Hematopoietic multipotent progenitor cell treated with erythropoietin and hydrocortisone succinate and interleukin-3 and kit ligand, for 4 days (in vitro differentiated cells): ENCODE results near the gene TANK.
A peak's percentile ranks its signal among the peaks of the same experiment; 100 is the strongest.
"Not testable (repeated sequence)": the region's sequence is repeated elsewhere in the genome, so short reads cannot be mapped to it uniquely, and the experiment has no call there.

Source experiments
- DNase-seq: peaks from one replicate; pipeline ENCODE4 v3.0.0-alpha.2; 2015

Gene TANK, protein sequence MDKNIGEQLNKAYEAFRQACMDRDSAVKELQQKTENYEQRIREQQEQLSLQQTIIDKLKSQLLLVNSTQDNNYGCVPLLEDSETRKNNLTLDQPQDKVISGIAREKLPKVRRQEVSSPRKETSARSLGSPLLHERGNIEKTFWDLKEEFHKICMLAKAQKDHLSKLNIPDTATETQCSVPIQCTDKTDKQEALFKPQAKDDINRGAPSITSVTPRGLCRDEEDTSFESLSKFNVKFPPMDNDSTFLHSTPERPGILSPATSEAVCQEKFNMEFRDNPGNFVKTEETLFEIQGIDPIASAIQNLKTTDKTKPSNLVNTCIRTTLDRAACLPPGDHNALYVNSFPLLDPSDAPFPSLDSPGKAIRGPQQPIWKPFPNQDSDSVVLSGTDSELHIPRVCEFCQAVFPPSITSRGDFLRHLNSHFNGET

DNA sequence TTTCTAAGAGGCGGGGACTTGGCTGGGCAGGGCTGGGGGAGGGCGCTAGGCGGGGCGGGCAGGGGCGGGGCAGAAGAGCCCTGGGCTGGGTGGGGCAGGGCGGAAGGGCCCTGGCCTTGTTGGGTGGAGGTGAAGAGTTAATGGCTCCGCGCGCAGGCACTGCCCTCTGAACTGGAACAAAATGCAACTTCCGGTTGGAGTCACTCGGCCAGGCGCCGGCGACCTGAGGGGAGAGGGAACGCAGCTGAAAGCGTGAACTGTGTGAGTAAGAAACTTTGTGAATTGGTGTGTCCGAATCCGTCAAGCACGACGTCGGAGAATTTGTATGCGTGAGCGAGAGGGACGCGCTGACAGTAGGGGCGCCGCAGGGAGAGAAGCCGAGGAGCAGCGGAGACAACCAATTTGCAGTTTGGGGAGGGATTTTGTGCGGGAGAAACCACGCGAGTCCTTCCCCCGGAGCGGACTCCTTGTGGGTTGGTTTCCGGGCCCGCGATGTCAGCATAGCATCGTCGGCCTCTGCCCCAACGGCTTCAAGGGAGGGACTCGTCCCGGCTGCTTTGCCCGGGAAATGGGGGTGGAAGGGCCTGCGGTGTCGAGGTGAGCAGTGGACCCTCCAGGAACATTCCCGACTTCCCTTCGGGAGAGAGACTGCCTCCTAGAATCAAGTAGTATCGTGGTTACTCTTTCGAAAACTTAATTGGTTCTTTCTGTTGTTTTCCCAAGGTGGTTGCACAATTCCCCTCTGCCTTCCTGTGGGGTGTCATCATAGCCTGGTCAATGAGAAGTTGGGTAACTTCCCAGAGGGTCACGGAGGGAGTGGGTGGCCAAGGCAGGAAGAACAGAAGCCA is at the start of gene TANK:
Gene TANK, plus strand, starts transcription at position 203 of the 848 bp plus-strand sequence. CDS start 19,235 bp downstream, outside the sequence.
- DNase-seq: peak; percentile 98

DNA sequence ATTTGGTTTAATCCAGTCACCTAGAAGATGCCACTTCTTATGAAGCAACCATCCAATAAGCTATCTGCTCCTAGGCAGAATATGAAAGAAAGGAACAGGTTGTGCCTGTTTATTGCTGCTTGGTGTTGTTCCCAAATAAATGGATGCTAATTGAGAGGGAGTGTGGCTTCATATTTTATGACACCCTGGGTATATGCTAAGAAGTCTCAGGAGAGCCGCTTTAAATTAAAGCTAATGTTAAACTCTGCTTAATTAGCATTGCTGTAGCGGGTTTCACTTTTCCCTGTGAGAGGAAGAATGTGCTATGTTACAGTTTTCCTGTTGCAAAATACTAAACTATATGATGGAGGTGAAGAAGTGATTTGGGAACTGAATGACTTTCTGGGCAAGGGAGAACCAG is 48.7 kb upstream of the TANK start:
- no peak for DNase-seq

DNA sequence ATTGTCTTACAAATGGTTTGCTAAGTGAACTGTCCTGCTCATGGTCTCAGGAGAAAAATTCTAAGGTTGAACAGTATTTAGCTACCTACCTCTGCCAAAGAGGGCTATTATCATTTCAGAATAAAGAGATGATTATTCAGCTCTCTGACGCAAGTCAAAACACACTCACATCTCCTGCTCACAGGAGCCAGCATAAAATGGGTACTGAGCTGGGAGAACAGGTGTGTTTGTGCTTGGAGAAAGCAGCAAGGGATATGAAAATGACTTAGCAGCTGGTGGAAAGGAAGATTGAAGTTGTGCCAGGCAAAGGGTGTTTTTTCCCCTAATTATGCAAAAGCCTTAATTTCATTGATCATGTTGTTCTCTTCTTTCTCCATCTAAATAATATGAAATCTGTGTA is 47.3 kb upstream of the TANK start:
- DNase-seq: no peak

DNA sequence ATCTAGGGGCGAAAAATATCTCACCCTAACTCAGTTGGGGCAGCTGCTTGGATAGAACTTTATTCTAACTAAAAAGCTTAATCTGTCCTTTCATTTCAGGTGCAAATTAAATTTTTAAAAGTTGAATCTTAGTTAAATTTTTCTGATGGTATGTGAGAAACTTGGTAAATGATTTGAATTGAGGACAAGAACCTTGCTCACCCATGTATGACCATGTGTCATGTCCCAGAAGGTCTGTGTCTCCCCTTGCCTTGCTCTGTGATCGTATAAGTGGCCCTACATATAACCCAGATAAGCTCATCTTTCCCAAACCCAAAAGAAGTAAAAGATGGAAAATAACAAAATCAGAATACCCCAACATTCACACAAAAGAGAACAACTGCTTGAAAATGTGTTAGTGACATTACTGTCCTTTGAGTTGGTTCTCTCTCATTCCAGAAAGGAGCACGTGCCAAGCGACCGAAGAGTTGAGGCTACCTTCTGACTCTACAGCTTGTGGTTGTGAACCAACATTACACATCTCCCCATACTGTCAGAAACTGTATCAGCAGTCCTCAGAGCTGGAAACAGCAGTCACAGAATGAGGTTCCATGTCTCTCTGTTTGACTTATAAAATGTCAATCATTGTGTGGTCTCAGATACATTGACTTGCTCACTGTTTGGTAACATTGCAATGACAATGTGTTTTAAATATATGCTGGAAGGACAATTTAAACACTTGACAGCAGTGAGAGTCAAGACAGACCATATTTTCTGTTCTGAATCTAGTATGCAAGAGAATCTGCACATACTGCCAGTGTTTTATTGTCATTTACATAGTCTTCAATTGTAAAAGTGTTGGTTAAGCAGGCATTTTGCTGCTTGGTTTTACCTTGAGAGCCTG is 46.3 kb upstream of the TANK start:
- no peak for DNase-seq

DNA sequence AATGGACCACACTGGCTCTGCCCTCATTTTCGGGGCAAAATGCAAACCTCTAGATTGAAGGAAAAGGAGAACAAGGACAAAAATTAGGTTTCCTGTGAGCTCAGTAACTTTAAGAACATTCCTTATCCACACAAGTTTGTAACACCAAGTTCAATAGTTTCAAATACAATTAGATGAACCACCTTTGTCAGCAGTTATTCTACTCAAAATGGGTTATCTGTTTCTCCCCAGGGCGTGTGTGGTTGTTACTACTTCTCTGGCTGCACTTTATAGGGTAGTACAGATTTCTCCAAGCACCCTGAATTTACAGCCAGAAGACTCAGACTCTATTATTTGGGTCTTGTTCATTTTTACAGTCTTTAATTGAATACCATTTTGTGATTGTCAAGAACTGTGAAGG is 45.0 kb upstream of the TANK start:
- DNase-seq: no peak

DNA sequence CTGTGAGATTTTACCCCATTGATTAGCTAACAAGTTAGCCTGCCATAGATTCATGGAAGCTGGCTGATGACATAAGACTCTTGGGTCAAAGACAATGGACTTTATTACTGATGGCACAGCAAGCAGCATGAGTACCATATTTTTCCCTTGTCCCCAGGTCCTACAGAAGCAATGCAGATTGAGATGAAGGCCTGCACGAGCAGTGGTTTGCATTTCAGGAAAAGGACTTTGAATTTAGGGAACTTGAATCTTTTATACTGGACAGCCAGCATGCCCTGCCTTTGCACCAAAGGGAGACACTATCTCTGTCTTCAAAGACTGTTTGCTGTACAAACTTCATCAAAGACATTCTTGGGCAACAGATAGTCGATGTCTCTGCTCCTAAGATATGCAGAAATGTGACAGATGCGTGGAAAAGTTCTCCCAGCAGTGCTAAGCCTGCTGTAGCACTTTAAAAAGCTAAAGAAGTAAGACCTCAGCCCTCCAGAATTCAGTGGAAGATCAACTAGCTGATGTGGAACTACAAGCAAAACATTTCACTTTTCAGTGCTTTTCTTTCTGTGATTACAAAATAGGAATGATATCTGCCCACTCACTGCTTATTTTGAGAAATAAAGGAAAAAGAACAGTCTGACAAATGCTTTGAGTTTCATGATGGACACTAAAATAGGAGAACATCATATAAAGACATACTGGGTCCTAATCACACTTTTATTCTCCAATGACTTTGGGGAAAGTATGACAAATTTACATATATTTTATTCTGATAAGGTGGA is 44.4 kb upstream of the TANK start:
- no peak for DNase-seq

DNA sequence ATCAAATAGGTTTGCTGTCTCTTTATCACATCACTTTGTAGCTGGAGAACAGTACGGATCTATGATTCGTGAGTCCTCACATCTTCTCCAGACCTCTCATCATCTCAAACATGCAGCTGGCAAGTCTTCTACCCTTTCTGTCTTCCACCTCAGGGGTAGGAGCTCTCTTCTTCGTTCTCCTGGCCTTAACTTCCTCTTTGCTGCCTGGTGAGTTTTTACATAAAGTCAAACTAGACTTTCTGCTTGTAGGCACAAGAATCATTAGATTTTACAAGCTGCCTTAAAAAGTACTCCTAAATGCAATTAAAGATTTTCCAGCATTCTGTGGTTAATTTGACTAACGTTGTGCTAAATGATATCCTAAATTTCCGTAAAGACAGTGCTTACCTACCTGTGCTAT is 43.7 kb upstream of the TANK start:
- DNase-seq: peak; percentile 40

DNA sequence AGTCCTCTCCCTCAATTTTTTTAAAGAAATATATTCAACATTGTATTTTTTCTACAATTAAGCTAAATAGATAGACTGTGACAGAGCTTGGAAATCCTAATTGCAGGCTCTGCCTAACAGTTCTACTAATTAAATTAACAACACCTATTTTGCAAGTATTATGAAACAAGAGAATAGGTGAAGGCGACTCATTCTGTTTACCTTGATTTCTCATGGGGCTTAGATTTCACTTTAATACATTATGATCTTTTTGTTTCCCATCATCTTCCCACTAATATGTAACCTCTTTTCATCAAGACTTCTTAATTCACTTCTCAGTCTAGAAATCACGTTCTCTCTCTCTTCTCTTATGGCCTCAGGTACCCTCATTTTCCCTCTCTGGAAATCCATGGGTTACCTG is 42.7 kb upstream of the TANK start:
- no peak for DNase-seq

DNA sequence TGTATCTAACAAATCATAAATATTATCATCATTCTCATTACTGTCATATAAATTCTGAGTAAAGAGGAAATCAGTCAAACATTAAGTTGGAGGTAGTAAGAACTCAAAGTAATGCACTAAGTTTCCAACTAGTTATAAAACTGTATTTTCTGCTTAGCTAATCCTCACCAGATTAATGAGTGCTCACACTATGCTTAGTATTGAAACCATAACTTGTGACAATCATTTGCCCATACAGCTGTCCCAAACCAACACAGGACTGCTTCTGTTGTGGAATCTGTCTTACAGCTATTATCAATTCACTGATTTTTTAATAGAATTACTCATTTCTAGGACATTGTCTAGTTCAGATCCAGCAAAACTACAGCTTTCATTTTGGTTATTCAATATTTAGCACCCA is 41.5 kb upstream of the TANK start:
- no peak for DNase-seq

DNA sequence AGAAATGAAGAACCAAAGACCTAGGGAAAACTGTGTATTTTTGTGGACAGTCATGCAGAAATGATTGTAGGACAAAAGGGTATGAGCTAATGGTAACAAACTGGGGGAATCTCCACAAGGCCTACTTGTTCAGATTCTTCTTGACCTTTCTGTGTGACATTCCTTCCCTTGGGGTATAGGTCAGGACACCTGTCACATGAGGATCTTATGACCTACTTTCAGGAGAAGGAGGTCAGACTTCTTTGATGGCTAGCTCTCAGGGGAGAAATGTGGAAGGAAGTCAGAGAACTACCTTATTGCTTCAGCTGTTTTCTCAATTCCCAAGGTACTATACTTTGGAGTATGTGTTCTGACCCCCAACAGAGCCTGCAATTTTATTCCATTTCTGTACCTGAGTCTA is 40.7 kb upstream of the TANK start:
- DNase-seq: no peak

DNA sequence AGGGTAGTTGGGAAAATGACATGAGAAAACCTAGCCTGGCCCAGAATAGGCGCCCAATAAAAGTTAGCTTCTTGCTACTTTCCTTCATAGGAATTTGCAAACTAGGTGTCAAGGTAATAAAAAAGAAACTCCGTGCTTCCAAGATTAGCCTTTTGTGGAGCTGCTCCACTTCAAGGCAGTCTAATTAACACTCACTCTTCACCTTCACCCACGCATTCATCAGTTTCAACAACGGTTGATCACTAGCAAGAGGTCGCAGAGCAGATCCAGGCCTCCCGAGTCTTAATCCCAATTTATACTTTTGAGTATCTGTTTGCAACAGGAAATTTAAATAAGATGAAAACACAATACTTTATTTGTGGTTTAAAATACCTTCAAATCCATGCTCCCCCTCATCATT is 39.5 kb upstream of the TANK start:
- DNase-seq: no peak

DNA sequence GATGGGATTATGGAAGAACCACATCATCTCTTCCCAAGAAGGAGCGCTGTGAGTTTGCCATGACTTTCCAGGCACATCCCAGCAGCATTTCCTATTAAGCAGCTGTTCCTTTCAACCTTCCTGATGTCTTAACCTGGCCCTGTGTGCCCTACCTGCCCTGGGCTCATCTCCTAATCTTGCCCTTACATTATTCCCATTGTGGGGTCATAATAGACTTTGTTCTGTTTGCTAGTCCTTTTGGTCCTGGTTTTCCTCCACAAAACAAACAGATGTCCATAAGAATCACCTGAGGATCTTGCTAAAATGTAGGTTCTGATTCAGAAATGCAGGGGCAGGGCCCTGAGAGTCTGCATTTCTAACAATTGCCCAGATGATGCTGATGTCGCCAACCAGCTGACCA is 38.6 kb upstream of the TANK start:
- no peak for DNase-seq

DNA sequence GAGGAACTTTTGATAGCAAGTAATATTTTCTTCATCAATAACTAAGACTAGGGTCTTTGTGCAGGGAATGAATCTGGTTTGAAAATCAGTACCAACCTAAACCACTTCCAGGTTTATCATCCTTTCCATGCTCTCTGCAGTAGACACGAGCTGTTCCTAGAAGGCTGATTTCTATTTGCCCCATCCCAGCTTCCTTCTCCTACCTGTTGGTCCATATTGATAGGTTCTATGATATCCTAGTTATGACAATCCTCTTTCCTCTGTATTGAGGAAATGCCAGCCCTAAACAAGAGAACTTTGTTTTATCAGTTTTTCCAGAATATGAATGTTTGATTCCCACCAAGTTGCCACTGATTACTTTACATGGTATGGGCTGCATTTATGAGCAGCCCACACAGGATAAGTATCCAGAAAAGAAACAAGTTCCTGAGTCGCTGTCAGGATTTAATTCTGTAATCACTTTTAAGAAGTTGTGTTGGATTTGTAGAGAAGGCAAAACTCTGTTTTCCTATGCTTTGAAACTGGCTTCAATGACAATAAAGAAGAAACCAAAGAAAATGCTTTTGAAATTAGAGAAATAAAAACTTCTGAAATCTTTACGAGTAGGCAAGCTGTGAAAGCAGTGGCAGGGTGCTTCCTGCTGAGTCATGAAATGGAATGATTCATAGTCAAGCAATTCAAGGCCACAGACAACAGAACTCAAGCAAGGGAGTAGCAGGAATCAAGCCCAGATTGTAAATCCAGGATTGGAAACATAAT is 37.3 kb upstream of the TANK start:
- DNase-seq: peak; percentile 67

DNA sequence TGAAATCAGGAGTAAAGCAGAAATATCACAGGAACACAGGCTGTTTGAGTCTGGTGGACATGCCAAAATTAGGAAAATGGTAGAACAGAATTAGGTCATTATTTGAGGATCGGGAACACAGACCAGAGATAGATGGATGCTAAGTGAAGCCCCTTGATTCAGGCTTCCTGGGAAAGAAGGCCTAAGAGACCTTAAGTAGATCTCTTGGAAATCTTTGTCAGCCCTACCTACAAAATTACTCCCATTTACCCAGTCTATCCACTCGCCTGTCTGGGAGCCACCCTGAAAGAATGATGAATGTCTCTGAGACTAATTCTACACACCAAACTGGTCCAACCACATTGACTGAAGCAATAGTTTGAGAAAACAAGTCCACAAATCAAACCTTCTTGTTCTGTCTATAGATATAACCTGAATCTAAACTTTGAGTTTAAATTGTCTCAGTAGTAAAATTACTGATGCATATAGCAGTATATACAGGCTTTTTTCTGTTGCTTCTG is 36.6 kb upstream of the TANK start:
- no peak for DNase-seq

DNA sequence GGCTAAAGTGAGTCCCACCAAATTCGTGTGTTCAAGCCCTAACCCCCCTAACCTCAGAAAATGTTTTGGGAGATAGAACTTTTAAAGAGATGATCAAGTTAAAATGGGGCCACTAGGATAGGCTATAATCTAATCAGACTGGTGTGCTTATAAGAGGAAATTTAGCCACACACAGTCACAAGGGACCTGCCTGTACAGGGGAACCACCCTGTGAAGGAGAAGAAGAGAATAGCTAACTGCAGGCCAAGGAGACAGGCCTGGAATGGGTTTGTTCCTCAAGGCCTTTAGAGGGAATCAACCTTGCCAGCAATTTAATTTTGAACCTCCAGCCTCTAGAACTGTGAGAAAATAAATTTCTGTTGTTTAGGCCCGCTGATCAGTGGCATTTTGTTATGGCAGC is 36.0 kb upstream of the TANK start:
- DNase-seq: peak; percentile 27

DNA sequence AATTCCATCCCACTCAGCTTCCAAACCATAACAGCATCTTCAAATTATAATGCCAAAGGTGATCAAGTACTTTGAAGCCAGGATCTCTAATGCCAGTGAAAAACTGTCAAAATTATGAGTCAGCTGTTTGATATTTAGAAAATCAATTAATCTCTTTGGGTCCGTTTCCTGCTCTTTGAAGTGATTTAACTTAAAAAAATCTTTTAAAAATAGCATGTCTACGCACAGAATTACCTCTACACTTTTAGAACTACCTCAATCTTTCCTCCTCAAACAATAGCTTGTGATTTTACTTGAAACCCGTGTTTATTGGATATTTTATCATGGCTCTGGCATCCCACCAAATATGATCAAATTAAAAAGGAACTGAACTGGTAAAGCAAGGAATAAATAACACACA is 31.3 kb upstream of the TANK start:
- DNase-seq: no peak

DNA sequence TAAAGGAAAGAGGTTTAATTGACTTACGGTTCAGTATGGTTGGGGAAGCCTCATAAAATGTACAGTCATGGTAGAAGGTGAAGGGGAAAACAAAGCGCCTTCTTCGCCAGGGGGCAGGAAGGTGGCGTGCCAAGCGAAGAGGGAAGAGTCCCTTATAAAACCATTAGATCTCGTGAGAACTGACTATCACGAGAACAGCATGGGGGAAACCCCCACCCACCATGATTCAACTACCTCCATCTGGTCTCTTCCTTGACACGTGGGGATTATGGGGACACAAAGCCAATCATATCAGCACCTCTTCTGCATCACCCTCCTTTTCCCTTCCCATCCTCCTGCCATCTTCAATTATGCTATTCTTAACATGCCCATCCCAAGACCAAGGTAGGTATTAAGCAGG is 29.9 kb upstream of the TANK start:
- DNase-seq: no peak

DNA sequence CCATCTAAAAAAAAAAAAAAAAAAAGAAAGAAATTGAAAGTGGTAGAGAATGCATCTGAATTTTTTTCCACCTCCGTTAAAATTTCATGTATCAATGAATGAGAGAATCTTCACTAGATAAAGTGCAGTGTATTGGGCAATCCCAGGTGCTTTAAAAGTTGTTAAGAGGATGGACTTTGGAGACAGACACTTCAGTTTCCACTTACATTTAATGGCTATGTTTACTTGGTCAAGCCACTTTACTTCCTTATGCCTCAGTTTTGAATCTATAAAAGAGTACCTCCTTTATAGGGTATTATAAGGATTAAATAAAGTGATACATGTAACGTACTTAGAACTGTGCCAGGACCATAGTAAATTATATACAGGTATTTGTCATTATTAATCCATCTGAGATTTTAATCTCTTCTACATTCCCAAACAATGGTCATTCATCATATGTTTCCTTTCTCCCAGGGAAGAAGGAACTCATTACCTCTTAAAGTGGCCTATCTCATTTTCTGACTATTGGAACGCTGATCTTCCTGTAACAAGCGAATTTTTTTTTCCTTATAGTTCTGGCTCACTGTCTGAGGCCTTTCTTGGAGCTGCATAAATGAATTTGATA is 29.1 kb upstream of the TANK start:
- no peak for DNase-seq

DNA sequence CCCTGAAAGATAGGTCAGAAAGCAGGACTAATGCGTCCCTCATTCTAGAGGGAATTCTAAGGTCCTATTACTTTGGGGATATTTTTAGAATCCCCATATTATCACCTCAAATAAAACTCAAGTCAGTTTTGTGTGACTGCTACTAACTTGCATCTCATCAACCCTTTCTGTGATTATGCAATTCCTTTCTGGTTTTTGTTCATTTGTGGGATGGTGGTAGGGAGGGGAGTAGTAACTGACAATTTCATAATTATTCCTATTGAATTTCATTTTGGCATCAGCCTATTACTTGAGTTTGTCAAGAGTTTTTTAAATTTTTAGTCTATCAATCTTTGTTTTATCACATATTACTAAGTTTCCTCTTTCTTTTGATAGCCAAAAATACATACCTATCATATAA is 28.4 kb upstream of the TANK start:
- DNase-seq: no peak

DNA sequence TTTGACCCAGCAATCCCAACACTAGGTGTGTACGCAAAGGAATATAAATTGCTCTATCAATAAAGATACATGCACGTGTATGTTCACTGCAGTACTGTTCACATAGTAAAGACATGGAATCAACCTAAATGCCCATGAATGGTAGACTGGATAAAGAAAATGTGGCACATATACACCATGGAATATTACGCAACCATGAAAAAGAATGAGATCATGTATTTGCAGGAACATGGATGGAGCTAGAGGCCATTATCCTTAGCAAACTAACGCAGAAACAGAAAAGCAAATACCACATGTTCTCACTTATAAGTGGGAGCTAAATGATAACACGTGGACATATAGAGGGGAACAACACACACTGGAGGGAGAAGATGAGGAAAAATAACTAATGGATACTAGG is 27.8 kb upstream of the TANK start:
- DNase-seq: not testable (repeated sequence)

DNA sequence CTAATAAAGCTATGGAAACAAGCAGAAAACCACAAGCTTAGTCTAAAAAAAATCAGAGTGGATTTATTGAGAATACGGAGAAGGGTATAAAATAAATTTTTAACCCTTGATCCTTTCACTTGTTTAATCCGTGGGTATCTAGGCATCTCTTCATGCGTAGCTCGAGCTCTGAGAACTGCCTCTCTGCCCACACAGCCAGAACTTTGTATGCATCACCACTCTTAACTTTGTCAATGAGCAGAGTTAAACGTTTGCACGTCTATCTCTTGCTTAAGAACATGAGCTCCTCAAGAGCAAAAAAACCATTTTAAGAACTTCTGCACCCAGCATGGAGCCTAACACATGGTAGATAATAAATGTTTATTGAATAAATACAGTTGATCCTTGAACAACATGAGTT is 26.9 kb upstream of the TANK start:
- no peak for DNase-seq
